Activated effector memory CD4-positive, alpha-beta T cell treated with Interleukin-2 at 50 U/mL for 16 hours (primary cell): ENCODE results near the gene CALR3.
"Not testable (repeated sequence)": the region's sequence is repeated elsewhere in the genome, so short reads cannot be mapped to it uniquely, and the experiment has no call there.

Experiments used
- DNase-seq: peaks from one replicate; pipeline ENCODE4 v3.0.0-alpha.2; 2020

Gene CALR3

GRCh38 chr19:16495982-16496612 is at the start of gene CALR3, which contains the start of gene C19orf44:
CALR3 (minus strand) TSS chr19:16496167; CDS start chr19:16496129, 38 bp downstream.
C19orf44 (plus strand) TSS chr19:16496394; CDS start chr19:16500793, 4,399 bp downstream.
- DNase-seq: peak; percentile 96

GRCh38 chr19:16544473-16545231 is 48.7 kb upstream of the CALR3 start:
- no peak for DNase-seq

- DNase-seq: not testable (repeated sequence)
These were observed 47.8 kb upstream of the CALR3 start for GRCh38 chr19:16543734-16544133.

GRCh38 chr19:16542910-16543472 is 47.0 kb upstream of the CALR3 start:
- DNase-seq: no peak

GRCh38 chr19:16542045-16542909 is 46.3 kb upstream of the CALR3 start, which contains the start of gene CHERP:
CHERP (minus strand) TSS chr19:16542437; CDS start chr19:16542378, 59 bp downstream.
- peak; percentile 92 for DNase-seq

GRCh38 chr19:16541526-16542044 is 45.6 kb upstream of the CALR3 start:
- no peak for DNase-seq

GRCh38 chr19:16540948-16541347 is 45.0 kb upstream of the CALR3 start:
- no peak for DNase-seq

GRCh38 chr19:16537111-16537510 is 41.1 kb upstream of the CALR3 start:
- DNase-seq: no peak

- no peak for DNase-seq
These were observed 40.2 kb upstream of the CALR3 start for GRCh38 chr19:16536130-16536529.

GRCh38 chr19:16535381-16535780 is 39.4 kb upstream of the CALR3 start:
- DNase-seq: no peak

- DNase-seq: no peak
These were observed 36.7 kb upstream of the CALR3 start for GRCh38 chr19:16532440-16533234.

- DNase-seq: no peak
These were observed 35.4 kb upstream of the CALR3 start for GRCh38 chr19:16531380-16531669.

- DNase-seq: no peak
These were observed 34.8 kb upstream of the CALR3 start for GRCh38 chr19:16530540-16531379.

- no peak for DNase-seq
These were observed 33.6 kb upstream of the CALR3 start for GRCh38 chr19:16529466-16530144.

- DNase-seq: peak; percentile 16
These were observed 32.1 kb upstream of the CALR3 start for GRCh38 chr19:16527971-16528521.

- DNase-seq: no peak
These were observed 31.5 kb upstream of the CALR3 start for GRCh38 chr19:16527334-16527935.

- no peak for DNase-seq
These were observed 29.9 kb upstream of the CALR3 start for GRCh38 chr19:16525751-16526481.

- DNase-seq: no peak
These were observed 29.2 kb upstream of the CALR3 start for GRCh38 chr19:16524991-16525734.
